Natural killer cell (primary cell): ENCODE data around the gene PCSK5. TPM values are rescaled to one million over a fixed set of nuclear protein-coding genes. Genes with fewer than 3 reads are reported as not detected.

Experiments
- ATAC-seq, 3 donors: fragments of 150-1000 bp in 2 of 3; fragments of 200-7000 bp in 1 of 3; cut with Tn5 transposase; 1 replicate in 1 of 3; 2 replicates in 2 of 3; pipeline ENCODE4 v1.10.0; 2021; ENCODE audit warnings: mild to moderate bottlenecking in 2 of 3, moderate library complexity in 2 of 3
- DNase-seq, 2 donors: peaks; one replicate each; pipeline versions ENCODE4 v3.0.0 to v3.0.0-alpha.2; 2013 to 2021; ENCODE audit warnings: mixed read lengths in 1 of 2
- H3K27ac ChIP-seq: one replicate; pipeline ENCODE4 v1.5.1; 2013; ENCODE audit warnings: mild to moderate bottlenecking, low read length
- H3K27me3 ChIP-seq: one replicate; pipeline ENCODE4 v1.6.1; 2013; ENCODE audit warnings: low read length; ENCODE audit not compliant: control insufficient read depth, insufficient read depth
- H3K36me3 ChIP-seq: one replicate; pipeline ENCODE4 v1.6.1; 2013; ENCODE audit warnings: low read length; ENCODE audit not compliant: control insufficient read depth, insufficient read depth
- H3K4me1 ChIP-seq: one replicate; pipeline ENCODE4 v1.6.1; 2013; ENCODE audit warnings: low read length; ENCODE audit not compliant: control insufficient read depth, insufficient read depth
- H3K4me3 ChIP-seq: one replicate; pipeline ENCODE4 v1.5.1; 2013; ENCODE audit warnings: low read length
- H3K9me3 ChIP-seq: one replicate; pipeline ENCODE4 v1.6.1; 2013; ENCODE audit warnings: low read length; ENCODE audit not compliant: control insufficient read depth, insufficient read depth
- H3K27ac Mint-ChIP-seq, 2 donors: one replicate each; pipeline ENCODE4 v1.8.0; 2022; ENCODE audit warnings: mild to moderate bottlenecking in 2 of 2, mixed read lengths in 2 of 2, moderate library complexity in 1 of 2
- H3K27me3 Mint-ChIP-seq, 2 donors: one replicate each; pipeline ENCODE4 v1.8.0; 2022; ENCODE audit warnings: low read depth in 2 of 2, mixed read lengths in 2 of 2
- H3K36me3 Mint-ChIP-seq: one replicate; pipeline ENCODE4 v1.8.0; 2022; ENCODE audit warnings: mixed read lengths
- H3K4me1 Mint-ChIP-seq, 2 donors: one replicate each; pipeline ENCODE4 v1.8.0; 2022; ENCODE audit warnings: mixed read lengths in 2 of 2
- H3K4me3 Mint-ChIP-seq: one replicate; pipeline ENCODE4 v1.8.0; 2022; ENCODE audit warnings: mild to moderate bottlenecking, moderate library complexity, mixed read lengths
- H3K9me3 Mint-ChIP-seq, 2 donors: one replicate each; pipeline ENCODE4 v1.8.0; 2022; ENCODE audit warnings: mixed read lengths in 2 of 2
- CTCF ChIP-seq: fragments of 200-600 bp; IDR thresholded peaks from one replicate; pipeline ENCODE4 v1.8.0; 2022; ENCODE audit warnings: antibody characterized with exemption
- WGBS: methylation state at CpG from one replicate; pipeline ENCODE4 v1.1.7; 2013; ENCODE audit warnings: missing lambda C conversion rate; ENCODE audit not compliant: insufficient coverage; 5-methylcytosine and 5-hydroxymethylcytosine counted together
- intact Hi-C: fragments of 100-400 bp; cut with micrococcal nuclease; formaldehyde crosslinking; loops from one replicate; pipeline ENCODE4 v1.14.2; 2022
- total RNA-seq, 4 donors: library from RNA; stranded (reverse); fragments of 120-200 nt in 1 of 4; gene quantifications; one replicate each; pipeline versions ENCODE4 v1.2.3 to v1.2.4, GENCODE V29; 2013 to 2022

Gene PCSK5
- total RNA-seq, 3 donors from 2014 or later (not counting 1 experiment from before 2014, with no cell fraction given): 2.4 to 13.2 (median 5.7) TPM

- Histone ChIP-seq H3K4me1 (no peaks in the 10 kb centered on the region), H3K4me3 (no peak overlapping the region), H3K9me3 (no peaks in the 10 kb centered on the region), H3K27me3 (no peaks in the 10 kb centered on the region), H3K36me3 (no peaks in the 10 kb centered on the region), H3K27ac (no peak overlapping the region)
- no CpG with 5 or more reads among the region's 1 CpG for WGBS
- DNase-seq (no peak), ATAC-seq (no peak)
- Mint-ChIP-seq H3K9me3 (no peaks in the 10 kb centered on the region), H3K4me1 (no peaks in the 10 kb centered on the region), H3K27me3 (peaks cover 12 to 24% of the 10 kb centered on the region in 2 donors), H3K4me3 (no peak overlapping the region), H3K36me3 (no peaks in the 10 kb centered on the region), H3K27ac (no peak overlapping the region)
- TF ChIP-seq CTCF: no peak
- intact Hi-C loops: no loop called here
These were observed 474.6 kb downstream of the PCSK5 start for GRCh38 chr9:76365028-76365427.

- Mint-ChIP-seq H3K4me3 (no peak overlapping the region), H3K4me1 (no peaks in the 10 kb centered on the region), H3K27ac (no peak overlapping the region), H3K36me3 (no peaks in the 10 kb centered on the region), H3K27me3 (peaks cover 12 to 24% of the 10 kb centered on the region in 2 donors), H3K9me3 (no peaks in the 10 kb centered on the region)
- H3K4me3 ChIP-seq: no peak overlapping the region
- intact Hi-C loops: no loop called here
- no peaks in the 10 kb centered on the region for H3K4me1 ChIP-seq
- 90% methylated on average over 3 of the region's 4 CpGs for WGBS
- ATAC-seq (no peak), DNase-seq (no peak)
- TF ChIP-seq CTCF: no peak
- no peak overlapping the region for H3K27ac ChIP-seq
- no peaks in the 10 kb centered on the region for H3K9me3 ChIP-seq
- no peaks in the 10 kb centered on the region for H3K36me3 ChIP-seq
- H3K27me3 ChIP-seq: no peaks in the 10 kb centered on the region
These were observed 475.8 kb downstream of the PCSK5 start for GRCh38 chr9:76366275-76366674.

- 41% methylated on average over 3 of the region's 4 CpGs for WGBS
- H3K27me3 ChIP-seq: no peaks in the 10 kb centered on the region
- no peak for TF ChIP-seq CTCF
- H3K27ac ChIP-seq: no peak overlapping the region
- H3K4me1 ChIP-seq: no peaks in the 10 kb centered on the region
- no peak overlapping the region for H3K4me3 ChIP-seq
- DNase-seq: no peak
- Mint-ChIP-seq H3K4me1 (no peaks in the 10 kb centered on the region), H3K36me3 (no peaks in the 10 kb centered on the region), H3K27me3 (peaks cover 4 to 7% of the 10 kb centered on the region in 2 donors), H3K9me3 (no peaks in the 10 kb centered on the region), H3K4me3 (no peak overlapping the region), H3K27ac (no peak overlapping the region)
- no peak for ATAC-seq
- intact Hi-C loops: no loop called here
- no peaks in the 10 kb centered on the region for H3K36me3 ChIP-seq
- no peaks in the 10 kb centered on the region for H3K9me3 ChIP-seq
These were observed 479.1 kb downstream of the PCSK5 start for GRCh38 chr9:76369583-76369982.

GRCh38 chr9:76370396-76371023, 480.0 kb downstream of the PCSK5 start:
- H3K4me3 Mint-ChIP-seq: no peak overlapping the region
- H3K27ac ChIP-seq: no peak overlapping the region
- no peak overlapping the region for H3K27ac Mint-ChIP-seq
- no peaks in the 10 kb centered on the region for H3K4me1 Mint-ChIP-seq
- no peak for TF ChIP-seq CTCF
- ATAC-seq (no peak), DNase-seq (no peak)
- peaks cover 0 to 2% of the 10 kb centered on the region in 2 donors for H3K27me3 Mint-ChIP-seq
- H3K36me3 Mint-ChIP-seq: no peaks in the 10 kb centered on the region
- H3K9me3 ChIP-seq: no peaks in the 10 kb centered on the region
- H3K9me3 Mint-ChIP-seq: no peaks in the 10 kb centered on the region
- intact Hi-C loops: no loop called here
- no peaks in the 10 kb centered on the region for H3K36me3 ChIP-seq
- no peak overlapping the region for H3K4me3 ChIP-seq
- H3K27me3 ChIP-seq: no peaks in the 10 kb centered on the region
- 99% methylated on average over 3 of the region's 3 CpGs for WGBS
- no peaks in the 10 kb centered on the region for H3K4me1 ChIP-seq
